Chondrocyte (in vitro differentiated cells): Measurements from ENCODE around the gene PARD6G. TPM values are rescaled to one million over a fixed set of nuclear protein-coding genes. Genes with fewer than 3 reads are reported as not detected.

Experiments
- DNase-seq: peaks from one replicate; pipeline ENCODE4 v3.0.0; 2021; ENCODE audit warnings: mixed read lengths, low spot score
- H3K27ac Mint-ChIP-seq: one replicate; pipeline ENCODE4 v1.8.0; 2021; ENCODE audit warnings: mild to moderate bottlenecking, moderate library complexity, mixed read lengths; ENCODE audit not compliant: unreplicated experiment
- H3K27me3 Mint-ChIP-seq: 2 replicates; pipeline ENCODE4 v1.8.0; 2021; ENCODE audit warnings: low read depth, mixed read lengths
- H3K36me3 Mint-ChIP-seq: 2 replicates; pipeline ENCODE4 v1.8.0; 2021; ENCODE audit warnings: low read depth, mixed read lengths
- H3K4me1 Mint-ChIP-seq: 2 replicates; pipeline ENCODE4 v1.8.0; 2021; ENCODE audit warnings: low read depth, mild to moderate bottlenecking, mixed read lengths
- H3K4me3 Mint-ChIP-seq: one replicate; pipeline ENCODE4 v1.8.0; 2021; ENCODE audit warnings: mild to moderate bottlenecking, moderate library complexity, mixed read lengths; ENCODE audit not compliant: unreplicated experiment
- H3K9me3 Mint-ChIP-seq: 2 replicates; pipeline ENCODE4 v1.8.0; 2021; ENCODE audit warnings: low read depth, mixed read lengths
- CTCF ChIP-seq: fragments of 200-600 bp; sonication (generic); IDR thresholded peaks from 2 replicates; pipeline ENCODE4 v1.5.0; 2021; ENCODE audit warnings: antibody characterized with exemption, mild to moderate bottlenecking, moderate library complexity
- total RNA-seq: library from RNA; stranded (reverse); gene quantifications from 3 replicates; pipeline ENCODE4 v1.2.1, GENCODE V29; 2021

PARD6G gene
- total RNA-seq, 1 donor from 2014 or later = 17.7 TPM

- Mint-ChIP-seq H3K27me3 (no peaks in the 10 kb centered on the region), H3K4me3 (no peak overlapping the region), H3K36me3 (peaks cover 3% of the 10 kb centered on the region), H3K4me1 (peaks cover 16% of the 10 kb centered on the region), H3K9me3 (no peaks in the 10 kb centered on the region), H3K27ac (peak overlapping the region; percentile 80)
- peak; percentile 65 for DNase-seq
- TF ChIP-seq CTCF = no peak
Measured at GRCh38 chr18:80183273-80184050, 63.9 kb downstream of the PARD6G start.

GRCh38 chr18:80182855-80183254 is 64.5 kb downstream of the PARD6G start:
- H3K27ac Mint-ChIP-seq = peak overlapping the region; percentile 80
- TF ChIP-seq CTCF = no peak
- H3K36me3 Mint-ChIP-seq = peaks cover 3% of the 10 kb centered on the region
- H3K4me3 Mint-ChIP-seq = no peak overlapping the region
- no peaks in the 10 kb centered on the region for H3K9me3 Mint-ChIP-seq
- H3K27me3 Mint-ChIP-seq = no peaks in the 10 kb centered on the region
- peaks cover 16% of the 10 kb centered on the region for H3K4me1 Mint-ChIP-seq
- no peak for DNase-seq

GRCh38 chr18:80181642-80182461 is 65.5 kb downstream of the PARD6G start:
- Mint-ChIP-seq H3K27me3 (no peaks in the 10 kb centered on the region), H3K27ac (no peak overlapping the region), H3K9me3 (no peaks in the 10 kb centered on the region), H3K4me1 (peaks cover 16% of the 10 kb centered on the region), H3K4me3 (no peak overlapping the region), H3K36me3 (peaks cover 3% of the 10 kb centered on the region)
- peak; percentile 63 for DNase-seq
- TF ChIP-seq CTCF = no peak

GRCh38 chr18:80180778-80181564 is 66.3 kb downstream of the PARD6G start:
- H3K27ac Mint-ChIP-seq = no peak overlapping the region
- peaks cover 3% of the 10 kb centered on the region for H3K36me3 Mint-ChIP-seq
- no peaks in the 10 kb centered on the region for H3K9me3 Mint-ChIP-seq
- peaks cover 25% of the 10 kb centered on the region for H3K4me1 Mint-ChIP-seq
- DNase-seq = peak; percentile 94
- no peak for TF ChIP-seq CTCF
- H3K27me3 Mint-ChIP-seq = no peaks in the 10 kb centered on the region
- H3K4me3 Mint-ChIP-seq = no peak overlapping the region
